GM18870 (cell line): ENCODE results near the gene CFAP58.

ENCODE experiments used
- ATAC-seq: cut with Tn5 transposase; IDR thresholded peaks from one replicate; pipeline ENCODE4 v1.9.1; 2021; ENCODE audit warnings: moderate library complexity; ENCODE audit not compliant: unreplicated experiment

The CFAP58 gene

GRCh38 chr10:104334561-104334960 lies 19.1 kb upstream of the CFAP58 start:
- no peak for ATAC-seq

- ATAC-seq, result no peak
Measured at GRCh38 chr10:104334965-104335650, 18.5 kb upstream of the CFAP58 start.

DNA sequence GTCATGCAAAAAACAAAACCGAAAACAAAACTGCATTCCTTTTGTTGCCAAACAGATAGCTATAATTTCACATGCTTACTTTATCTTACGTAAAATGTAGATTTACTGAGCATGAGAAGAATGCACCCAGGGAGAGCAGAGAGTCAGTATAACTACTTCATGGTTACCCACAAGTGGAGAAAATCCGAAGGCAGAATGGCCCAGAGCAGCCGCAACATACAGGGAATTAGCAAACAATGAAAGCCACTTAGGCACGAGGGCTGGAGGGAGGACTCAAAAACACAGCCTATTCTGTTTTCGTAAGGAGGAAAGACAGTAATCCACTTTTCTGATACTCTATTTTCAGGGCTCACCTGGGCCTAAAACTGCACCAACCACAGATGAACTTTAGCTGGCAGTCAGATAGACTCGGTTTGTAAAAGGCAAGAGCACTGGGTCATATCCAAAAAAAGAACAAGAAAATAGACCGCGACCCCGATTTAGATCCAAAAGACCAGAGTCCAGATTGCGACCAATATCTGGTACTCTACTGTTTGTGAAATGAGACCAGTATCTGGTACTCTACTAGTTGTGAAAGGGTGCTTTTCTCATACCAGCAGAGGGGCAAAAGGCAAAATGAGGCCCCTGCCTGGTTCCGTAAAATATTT lies 16.7 kb upstream of the CFAP58 start:
- peak; percentile 39 for ATAC-seq

DNA sequence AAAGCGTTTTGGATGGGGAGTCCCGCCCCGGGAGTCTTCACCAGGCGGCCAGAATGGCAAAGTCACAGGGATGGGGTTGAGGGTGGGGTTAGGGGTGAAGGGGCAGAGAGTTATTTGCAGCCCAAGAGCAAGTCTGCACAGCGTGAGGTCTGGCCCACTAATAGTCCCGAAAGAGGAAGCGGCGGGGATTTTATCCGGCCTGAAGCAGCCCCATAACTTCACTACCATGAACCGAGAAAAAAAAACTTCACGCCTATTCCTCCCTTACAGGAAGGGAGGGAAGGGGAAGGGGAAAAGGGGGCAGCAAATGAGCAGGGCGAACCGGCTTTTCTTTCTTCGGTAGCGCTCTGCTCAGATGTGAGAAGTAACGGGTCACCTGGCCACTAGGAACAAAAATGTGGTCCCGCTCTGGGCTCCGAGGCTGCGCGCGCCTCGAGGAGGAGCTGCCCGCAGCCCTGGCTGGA lies 16.1 kb upstream of the CFAP58 start:
- ATAC-seq, result peak; percentile 30

DNA sequence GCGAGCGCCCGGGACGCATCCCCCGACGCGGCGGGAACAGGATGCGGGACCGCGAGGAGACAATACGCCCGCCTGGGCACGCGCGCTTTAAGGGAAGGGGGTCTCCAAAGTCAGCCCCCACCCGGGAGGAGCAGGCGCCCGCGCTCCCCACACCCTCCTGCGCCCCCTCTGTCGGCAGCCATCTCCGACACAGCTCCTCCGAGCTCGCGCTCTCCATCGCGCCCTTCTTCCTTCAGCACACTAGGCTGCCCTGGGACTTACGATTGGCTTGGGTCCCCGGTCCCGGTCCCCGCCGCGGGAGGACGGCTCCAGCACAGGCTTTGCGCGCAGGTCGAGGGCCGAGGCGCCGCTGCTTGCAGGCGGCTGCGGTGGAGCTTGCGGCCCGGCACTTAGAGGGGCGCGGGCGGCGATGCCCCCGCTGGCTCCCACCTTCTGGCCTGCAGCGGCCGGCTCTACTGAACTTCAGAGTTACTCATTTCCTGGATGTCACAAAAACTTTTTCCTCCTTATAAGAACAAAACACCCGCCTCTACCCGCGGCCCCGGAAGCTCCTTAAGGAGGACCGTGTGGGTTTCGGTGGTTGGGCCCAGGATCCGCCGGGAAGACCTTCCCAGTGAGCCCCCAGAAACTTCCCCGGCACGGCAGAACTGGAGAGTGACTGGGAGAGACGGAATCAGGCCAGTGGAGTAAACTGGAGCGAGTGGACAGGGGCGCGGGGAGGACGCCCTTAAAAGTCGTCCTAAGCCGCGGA lies 15.5 kb upstream of the CFAP58 start, which contains the start of gene ITPRIP:
TSS of gene ITPRIP (minus strand) at position 481 of the 751 bp plus-strand sequence. CDS start 22,414 bp downstream, outside the sequence.
- peak; percentile 65 for ATAC-seq

DNA sequence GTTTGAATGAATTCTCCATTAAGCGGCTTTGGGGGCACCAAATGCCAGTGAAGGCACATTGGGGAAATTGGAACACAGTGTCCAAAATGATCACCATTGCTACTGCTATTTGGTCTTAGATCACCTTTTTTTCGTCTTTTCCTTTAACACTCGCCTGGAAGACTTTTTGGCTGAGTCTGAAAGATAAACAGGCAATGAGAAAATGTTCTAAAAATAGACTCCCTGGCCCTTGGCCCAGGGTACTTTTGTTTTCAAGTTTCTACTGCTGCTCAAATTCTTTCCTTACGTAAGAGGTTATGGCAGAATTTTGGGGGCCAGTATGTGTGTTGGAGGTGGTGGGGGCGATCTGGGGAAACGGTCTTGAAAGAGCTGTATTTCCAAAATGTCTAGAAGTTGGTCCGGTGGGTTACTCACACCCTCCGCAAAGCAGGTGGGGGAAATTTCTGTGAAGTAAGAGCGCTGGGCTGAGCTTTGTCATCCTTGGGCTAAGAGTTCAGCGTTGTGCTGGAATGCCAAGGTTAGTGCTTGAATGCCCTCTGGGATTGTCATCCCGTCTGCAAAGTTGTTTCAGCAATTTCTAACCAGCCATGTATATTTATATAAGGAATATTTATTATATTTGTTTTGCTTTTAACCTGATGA lies 14.0 kb upstream of the CFAP58 start:
- no peak for ATAC-seq

DNA sequence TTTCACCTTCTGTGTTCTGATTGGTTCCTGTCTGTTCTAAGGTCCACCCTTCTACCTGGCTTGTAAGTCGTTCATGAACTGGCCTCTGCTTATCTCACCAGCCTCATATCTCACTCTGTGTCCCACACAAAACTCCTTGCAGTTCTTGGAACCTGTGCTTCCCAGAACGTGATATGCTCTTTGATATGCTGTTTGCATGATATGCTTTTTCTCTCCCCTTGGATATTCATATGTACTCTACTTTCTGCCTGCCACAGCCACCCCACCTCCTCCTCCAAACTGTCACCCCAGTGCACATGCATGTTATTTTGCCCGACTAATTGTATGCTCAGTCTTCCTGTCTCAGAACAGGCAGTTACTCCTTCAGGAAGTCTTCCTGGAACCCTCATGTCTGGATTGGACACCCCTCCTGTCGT lies 13.5 kb upstream of the CFAP58 start:
- no peak for ATAC-seq

GRCh38 chr10:104340641-104341040 lies 13.0 kb upstream of the CFAP58 start:
- ATAC-seq, result no peak

GRCh38 chr10:104342941-104343411 lies 10.7 kb upstream of the CFAP58 start:
- ATAC-seq, result no peak

- ATAC-seq, result no peak
Measured at GRCh38 chr10:104344219-104344618, 9.4 kb upstream of the CFAP58 start.

- no peak for ATAC-seq
Measured at GRCh38 chr10:104345515-104345914, 8.1 kb upstream of the CFAP58 start.

DNA sequence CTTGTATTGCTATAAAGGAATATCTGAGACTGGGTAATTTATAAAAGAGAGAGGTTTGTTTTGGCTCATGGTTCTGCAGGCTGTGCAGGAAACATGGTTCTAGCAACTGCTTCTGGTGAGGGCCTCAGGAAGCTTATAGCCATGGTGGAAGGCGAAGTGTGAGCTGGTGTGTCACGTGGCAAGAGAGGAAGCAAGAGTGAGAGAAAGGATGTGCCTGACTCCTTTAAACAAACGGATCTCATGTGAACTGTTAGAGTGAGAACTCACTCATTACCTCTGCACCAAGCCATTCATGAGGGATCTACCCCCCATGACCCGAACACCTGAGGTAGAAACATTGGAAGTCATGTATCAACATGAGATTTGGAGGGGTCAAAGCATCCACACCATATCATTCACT lies 7.7 kb upstream of the CFAP58 start:
- no peak for ATAC-seq

DNA sequence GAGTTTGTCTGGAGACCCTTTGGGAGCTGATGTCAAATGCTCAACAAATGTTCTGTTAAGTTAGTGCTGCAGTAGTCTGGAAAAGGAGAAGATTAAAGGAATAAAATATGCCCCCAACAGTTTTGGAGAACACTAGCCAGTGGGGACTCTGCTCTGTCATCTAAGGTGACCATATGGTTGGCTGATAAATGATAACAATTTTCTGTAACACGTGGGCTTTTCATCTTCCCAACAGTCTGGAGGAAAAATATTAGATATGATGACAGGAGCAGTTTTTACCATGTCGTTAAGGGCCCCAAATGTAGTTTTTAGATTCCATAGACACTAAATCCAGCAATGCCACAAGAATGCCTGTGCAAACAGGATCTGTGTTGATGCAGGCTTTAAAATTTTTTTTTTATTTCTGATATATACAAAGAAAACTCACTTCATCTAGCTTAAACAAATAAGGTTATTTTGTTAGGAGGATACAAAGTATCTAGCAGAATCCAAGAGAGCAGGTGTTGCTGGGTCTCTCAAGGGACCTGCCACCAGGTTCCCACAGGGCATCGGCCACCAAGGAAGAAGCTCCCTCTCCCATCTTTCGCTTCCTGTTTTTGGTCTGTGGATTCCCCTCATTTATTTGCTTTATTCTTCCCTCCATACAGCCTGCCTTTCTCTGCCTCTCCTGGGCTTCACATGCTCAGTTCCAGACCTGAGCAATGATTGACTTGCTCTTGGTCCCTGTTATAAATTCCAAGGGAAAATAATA lies 6.2 kb upstream of the CFAP58 start:
- no peak for ATAC-seq

DNA sequence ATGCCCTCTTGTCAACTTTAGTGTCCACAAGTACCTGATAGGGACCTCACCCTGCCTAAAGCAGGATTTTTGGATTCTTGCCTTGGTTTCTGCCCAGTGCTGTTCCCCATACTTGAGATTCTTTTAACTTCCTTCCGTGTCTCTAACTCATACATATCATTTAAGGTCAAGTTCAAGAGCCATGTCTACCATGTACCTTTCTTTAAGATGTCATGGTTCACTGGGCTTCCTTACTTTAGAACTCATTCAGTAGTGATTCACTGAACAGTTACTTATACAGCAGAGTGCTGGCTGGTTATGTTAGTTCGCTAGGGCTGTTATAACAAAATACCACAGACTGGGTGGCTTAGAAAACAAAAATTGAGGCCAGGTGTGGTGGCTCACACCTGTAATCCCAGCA lies 5.0 kb upstream of the CFAP58 start:
- ATAC-seq, result no peak

DNA sequence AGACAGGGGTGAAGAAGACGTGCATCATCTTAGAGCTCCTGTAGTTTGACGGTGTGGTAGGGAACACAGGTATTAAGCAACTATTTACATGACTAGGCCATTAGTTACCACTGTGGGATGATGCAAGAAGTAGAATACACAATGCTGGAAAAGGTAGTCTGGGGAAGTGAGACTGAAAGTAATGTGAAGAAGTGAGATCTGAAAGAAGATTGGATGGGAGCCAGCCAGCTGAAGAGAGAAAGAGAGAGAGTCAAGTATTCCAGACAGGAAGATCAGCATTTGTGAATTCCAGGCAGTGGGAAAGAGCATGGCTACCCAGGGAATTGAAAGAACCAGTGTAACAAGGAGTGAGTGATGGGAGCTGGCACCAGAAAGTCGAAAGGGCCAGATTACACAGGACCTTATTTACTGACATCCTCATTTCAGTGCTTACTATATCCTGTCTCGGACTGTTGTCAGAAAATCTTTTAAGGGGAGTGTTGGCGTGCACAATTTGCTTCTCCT lies 4.0 kb upstream of the CFAP58 start:
- peak; percentile 51 for ATAC-seq

DNA sequence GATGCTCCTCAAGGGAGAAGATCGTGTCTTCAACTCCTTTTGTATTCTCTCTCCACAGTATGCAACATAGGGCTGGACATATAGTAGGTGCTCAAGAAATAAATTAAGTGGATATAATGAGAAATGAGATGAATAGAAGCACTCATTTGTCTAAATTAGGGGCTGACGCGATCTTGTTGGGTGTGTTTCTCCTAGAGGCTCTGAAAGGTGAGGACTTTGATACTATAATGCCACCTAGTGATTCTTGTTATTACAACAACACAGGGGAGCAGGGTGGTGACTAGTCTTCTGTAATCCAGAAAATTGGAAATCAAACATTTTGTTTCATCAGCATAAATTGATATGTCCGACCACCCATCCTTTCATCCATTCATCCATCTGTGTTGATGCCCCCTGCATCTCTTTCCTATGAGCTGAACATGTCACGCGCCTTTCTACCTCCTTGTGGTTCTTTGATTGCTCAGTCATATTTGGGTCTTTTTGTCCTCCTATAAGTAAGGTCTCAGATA lies 3.5 kb upstream of the CFAP58 start:
- peak; percentile 47 for ATAC-seq

DNA sequence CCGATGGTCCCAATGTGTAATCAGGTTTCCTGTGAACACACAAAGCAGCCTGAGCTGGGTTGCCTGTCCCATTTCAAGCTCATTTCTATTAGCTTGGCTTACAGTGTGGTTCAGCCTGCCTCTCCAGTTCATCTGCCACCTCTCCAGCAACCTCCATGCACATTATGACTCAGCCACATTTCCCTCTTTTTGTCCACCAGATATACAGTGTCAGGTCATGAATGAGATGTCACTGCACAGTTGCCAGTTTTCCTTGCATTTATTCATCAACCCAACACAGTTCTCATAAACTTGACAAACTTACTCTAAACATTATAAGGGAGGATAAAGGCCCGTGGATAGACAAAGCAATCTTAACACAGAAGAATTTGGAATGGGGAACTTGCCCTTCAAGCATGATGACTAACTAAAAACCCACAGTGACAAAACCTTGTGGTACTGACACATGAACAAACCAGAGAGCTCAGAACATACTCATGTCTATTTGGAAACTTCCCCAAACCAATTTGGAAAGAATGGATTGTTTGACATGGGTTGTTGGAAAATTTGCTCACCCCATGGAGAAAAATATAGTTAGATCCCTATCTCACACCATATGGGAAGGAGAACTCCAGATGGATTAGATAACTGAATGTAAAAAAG lies 2.5 kb upstream of the CFAP58 start:
- ATAC-seq, result peak; percentile 22

DNA sequence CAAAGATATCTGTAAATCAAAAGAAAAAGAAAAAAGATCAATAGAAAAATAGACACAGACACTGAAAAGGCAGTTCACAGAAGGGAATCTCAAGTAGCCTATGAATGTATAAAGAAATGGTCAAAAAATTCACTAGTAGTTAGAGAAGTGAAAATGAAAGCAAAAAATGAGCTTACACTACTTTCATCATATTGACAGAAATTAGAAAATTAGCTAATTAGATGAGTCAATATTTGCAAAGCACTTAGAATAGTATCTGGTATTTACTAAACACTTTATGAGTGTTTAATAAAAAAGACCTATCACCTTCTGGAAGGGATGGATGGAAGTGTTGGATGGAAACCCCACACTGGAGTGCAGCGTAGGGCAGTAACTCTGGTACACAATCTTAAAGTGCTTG lies 1.7 kb upstream of the CFAP58 start:
- no peak for ATAC-seq

DNA sequence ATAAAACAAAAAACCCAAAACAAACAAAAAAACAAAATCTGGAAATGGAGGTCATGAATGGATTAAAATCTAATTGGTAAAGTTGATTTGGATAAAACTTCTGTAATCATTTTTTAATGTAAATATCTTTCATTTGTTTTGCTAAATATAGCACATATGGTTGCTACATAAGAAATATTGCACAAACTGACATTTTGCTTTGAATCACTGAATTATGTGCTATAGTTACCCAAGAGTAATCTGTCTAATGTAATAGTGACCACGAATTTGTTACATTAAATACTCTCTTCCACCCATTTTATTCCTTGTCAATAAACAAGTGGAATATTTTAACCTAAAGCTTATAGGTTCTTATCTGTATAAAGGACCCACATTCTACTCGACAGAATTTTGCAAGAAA lies 6.2 kb downstream of the CFAP58 start:
- ATAC-seq, result no peak

DNA sequence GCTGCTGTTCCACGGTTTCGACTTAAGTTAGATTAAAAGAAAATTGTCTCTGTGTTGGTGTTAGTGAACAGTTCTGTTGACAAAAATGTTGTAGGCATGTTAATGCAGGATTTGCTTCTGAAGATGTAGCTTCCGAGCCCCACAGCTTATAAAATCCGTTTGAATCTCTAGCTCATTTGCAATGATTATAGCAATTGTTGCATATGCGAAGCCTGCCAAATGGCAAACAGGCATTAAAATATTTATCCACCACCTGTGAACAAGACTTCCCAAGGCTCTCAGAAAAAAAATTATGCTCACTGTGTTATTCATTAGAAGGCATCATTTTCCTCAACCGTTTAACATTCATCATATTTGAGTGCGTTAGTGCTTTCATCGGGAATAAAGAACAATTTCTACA lies 14.3 kb downstream of the CFAP58 start:
- no peak for ATAC-seq
